ENCODE measurements around the gene ABLIM3.

The ABLIM3 gene

GRCh38 chr5:149150457-149150856, 9.2 kb downstream of the ABLIM3 start:
- Histone ChIP-seq H3K27ac (ENCODE audit: low read depth, low read length) (no peak overlapping the region), H3K9me3 (ENCODE audit: insufficient read depth, low read depth, low read length) (no peaks in the 10 kb centered on the region), H3K27me3 (ENCODE audit: insufficient read depth, low read length) (no peaks in the 10 kb centered on the region), H3K9ac (ENCODE audit: low read depth, low read length) (no peak overlapping the region), H3K4me1 (ENCODE audit: insufficient read depth, low read length) (peaks cover 6% of the 10 kb centered on the region; the same call in 1 of the 2 replicates), H3K4me3 (ENCODE audit: low read length) (no peak overlapping the region), H3K36me3 (ENCODE audit: insufficient read depth, low read length) (no peaks in the 10 kb centered on the region)
- 89% methylated on average over 5 of the region's 5 CpGs for WGBS

DNA sequence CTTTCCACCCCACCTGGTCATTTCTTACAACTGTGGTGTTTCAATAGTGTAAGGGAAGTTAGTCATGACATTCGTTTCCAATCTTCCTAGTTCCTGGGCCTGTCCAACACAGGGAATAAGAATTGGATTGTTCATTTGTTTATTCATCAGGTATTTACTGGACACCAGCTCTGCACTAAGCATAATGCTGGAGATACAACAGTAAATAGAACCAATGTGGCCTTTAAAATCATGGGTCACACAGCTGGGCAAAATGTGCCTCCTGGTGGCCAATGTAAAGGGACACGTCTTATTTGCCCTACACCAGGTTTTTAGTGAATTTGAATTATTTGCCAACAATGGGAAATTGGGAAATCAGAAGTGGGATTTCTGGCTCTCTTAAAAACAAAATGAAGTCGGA, 10.4 kb downstream of the ABLIM3 start:
- H3K27ac ChIP-seq (ENCODE audit: low read depth, low read length): no peak overlapping the region
- H3K9me3 ChIP-seq (ENCODE audit: insufficient read depth, low read depth, low read length): no peaks in the 10 kb centered on the region
- no peak overlapping the region for H3K4me3 ChIP-seq (ENCODE audit: low read length)
- H3K9ac ChIP-seq (ENCODE audit: low read depth, low read length): no peak overlapping the region
- H3K36me3 ChIP-seq (ENCODE audit: insufficient read depth, low read length): no peaks in the 10 kb centered on the region
- H3K4me1 ChIP-seq (ENCODE audit: insufficient read depth, low read length): peaks cover 6% of the 10 kb centered on the region; the same call in 1 of the 2 replicates
- no peaks in the 10 kb centered on the region for H3K27me3 ChIP-seq (ENCODE audit: insufficient read depth, low read length)
- 85% methylated on average over 2 of the region's 3 CpGs for WGBS

GRCh38 chr5:149152317-149152746, 11.0 kb downstream of the ABLIM3 start:
- H3K9me3 ChIP-seq (ENCODE audit: insufficient read depth, low read depth, low read length): no peaks in the 10 kb centered on the region
- H3K36me3 ChIP-seq (ENCODE audit: insufficient read depth, low read length): no peaks in the 10 kb centered on the region
- WGBS: 83% methylated on average over 2 of the region's 2 CpGs
- no peaks in the 10 kb centered on the region for H3K27me3 ChIP-seq (ENCODE audit: insufficient read depth, low read length)
- peaks cover 6% of the 10 kb centered on the region; the same call in 1 of the 2 replicates for H3K4me1 ChIP-seq (ENCODE audit: insufficient read depth, low read length)
- H3K4me3 ChIP-seq (ENCODE audit: low read length): no peak overlapping the region
- H3K9ac ChIP-seq (ENCODE audit: low read depth, low read length): no peak overlapping the region
- no peak overlapping the region for H3K27ac ChIP-seq (ENCODE audit: low read depth, low read length)

DNA sequence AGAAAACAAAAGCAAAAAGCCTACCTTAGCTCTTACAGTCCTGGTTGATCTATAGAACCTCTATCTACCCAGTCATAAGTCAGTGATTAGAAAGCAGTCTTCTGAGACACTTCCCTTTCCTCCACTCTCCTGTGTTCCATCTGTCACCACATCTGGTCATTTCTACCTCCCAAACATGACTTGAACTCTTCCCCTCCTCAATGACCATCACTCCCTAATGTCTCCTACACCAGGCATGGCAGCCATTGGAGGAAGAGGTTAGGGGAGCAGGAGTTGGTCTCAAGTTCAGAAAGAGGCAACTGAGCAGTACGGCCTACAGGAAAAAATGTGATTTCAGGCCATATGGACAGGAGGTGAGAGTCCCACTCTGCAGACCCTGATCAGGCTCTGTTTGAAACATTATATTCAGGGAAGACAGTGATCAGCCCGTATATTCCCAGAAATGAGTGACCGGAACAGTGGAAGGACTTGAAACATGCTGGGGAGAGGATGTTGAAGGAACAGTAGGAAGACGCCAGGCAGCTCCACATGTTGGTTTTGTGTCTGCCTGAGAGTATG, 12.0 kb downstream of the ABLIM3 start:
- no peak overlapping the region for H3K4me3 ChIP-seq (ENCODE audit: low read length)
- H3K27ac ChIP-seq (ENCODE audit: low read depth, low read length): no peak overlapping the region
- no peak overlapping the region for H3K9ac ChIP-seq (ENCODE audit: low read depth, low read length)
- no peaks in the 10 kb centered on the region for H3K27me3 ChIP-seq (ENCODE audit: insufficient read depth, low read length)
- peaks cover 6% of the 10 kb centered on the region; the same call in 1 of the 2 replicates for H3K4me1 ChIP-seq (ENCODE audit: insufficient read depth, low read length)
- 92% methylated on average over 4 of the region's 4 CpGs for WGBS
- no peaks in the 10 kb centered on the region for H3K36me3 ChIP-seq (ENCODE audit: insufficient read depth, low read length)
- no peaks in the 10 kb centered on the region for H3K9me3 ChIP-seq (ENCODE audit: insufficient read depth, low read depth, low read length)

DNA sequence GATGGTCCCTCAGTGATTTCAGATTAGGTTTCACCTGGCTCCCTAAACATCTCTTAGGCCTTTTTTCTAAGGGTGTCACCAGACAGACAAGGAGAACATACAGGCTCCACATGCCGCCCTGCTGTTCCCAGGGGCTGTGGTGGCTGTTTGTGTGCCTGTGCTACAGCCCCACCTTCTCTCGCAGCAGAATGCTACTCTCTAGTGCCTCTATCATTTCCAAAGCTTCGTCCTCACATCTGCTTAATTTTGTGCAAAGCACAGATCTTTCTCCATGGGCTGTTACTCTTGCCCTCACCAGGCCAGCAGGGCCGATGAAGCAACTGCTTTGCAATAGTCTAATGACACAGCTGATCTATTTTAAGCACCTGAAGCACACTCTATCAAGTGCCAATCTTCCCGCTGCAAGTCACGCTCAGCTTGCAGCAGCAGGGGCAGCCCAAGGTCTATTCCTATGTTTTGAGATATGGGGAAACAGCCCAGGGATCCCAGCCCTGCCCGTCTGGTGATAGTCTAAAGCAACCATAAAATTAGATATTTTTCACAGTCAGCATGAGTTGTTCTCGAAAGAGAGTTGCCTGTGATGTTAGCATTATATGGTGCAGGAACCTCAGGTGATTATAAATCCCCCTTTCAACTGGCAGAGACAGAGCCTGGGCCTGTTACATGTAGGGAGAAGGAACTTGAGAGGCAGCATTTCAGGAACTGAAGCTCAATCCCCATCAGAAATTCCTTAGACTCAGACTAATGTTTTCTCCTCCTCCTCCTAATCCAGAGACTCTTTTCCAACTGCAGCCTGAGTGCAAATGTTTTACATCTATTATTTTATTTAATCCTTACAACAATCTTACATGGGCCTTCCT, 12.7 kb downstream of the ABLIM3 start:
- H3K36me3 ChIP-seq (ENCODE audit: insufficient read depth, low read length): no peaks in the 10 kb centered on the region
- WGBS: 92% methylated on average over 8 of the region's 8 CpGs
- H3K4me3 ChIP-seq (ENCODE audit: low read length): no peak overlapping the region
- H3K4me1 ChIP-seq (ENCODE audit: insufficient read depth, low read length): peaks cover 6% of the 10 kb centered on the region; the same call in 1 of the 2 replicates
- no peaks in the 10 kb centered on the region for H3K9me3 ChIP-seq (ENCODE audit: insufficient read depth, low read depth, low read length)
- no peaks in the 10 kb centered on the region for H3K27me3 ChIP-seq (ENCODE audit: insufficient read depth, low read length)
- H3K9ac ChIP-seq (ENCODE audit: low read depth, low read length): no peak overlapping the region
- H3K27ac ChIP-seq (ENCODE audit: low read depth, low read length): no peak overlapping the region

DNA sequence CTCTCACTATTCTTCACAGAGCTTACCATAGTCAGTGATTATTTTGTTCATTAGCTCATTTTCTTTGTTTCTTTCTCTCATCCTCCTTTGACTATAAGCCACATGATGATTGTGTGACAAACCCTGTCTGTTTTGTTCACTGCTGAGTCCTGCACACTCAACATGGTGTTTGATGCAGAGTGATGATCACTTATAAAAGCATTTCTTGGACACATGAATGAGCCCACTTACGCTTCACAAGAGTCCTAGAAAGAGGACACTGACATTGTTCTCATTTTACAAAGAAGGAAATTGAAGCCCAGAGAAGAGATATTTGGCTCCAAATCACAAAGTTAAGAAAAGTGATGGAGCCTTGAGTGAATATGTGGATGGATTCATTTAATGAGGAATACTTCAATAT, 13.4 kb downstream of the ABLIM3 start:
- Histone ChIP-seq H3K9ac (ENCODE audit: low read depth, low read length) (no peak overlapping the region), H3K27me3 (ENCODE audit: insufficient read depth, low read length) (no peaks in the 10 kb centered on the region), H3K4me1 (ENCODE audit: insufficient read depth, low read length) (peaks cover 6% of the 10 kb centered on the region; the same call in 1 of the 2 replicates), H3K9me3 (ENCODE audit: insufficient read depth, low read depth, low read length) (no peaks in the 10 kb centered on the region), H3K36me3 (ENCODE audit: insufficient read depth, low read length) (no peaks in the 10 kb centered on the region), H3K4me3 (ENCODE audit: low read length) (no peak overlapping the region), H3K27ac (ENCODE audit: low read depth, low read length) (no peak overlapping the region)
- 88% methylated on average over 1 of the region's 1 CpG for WGBS

DNA sequence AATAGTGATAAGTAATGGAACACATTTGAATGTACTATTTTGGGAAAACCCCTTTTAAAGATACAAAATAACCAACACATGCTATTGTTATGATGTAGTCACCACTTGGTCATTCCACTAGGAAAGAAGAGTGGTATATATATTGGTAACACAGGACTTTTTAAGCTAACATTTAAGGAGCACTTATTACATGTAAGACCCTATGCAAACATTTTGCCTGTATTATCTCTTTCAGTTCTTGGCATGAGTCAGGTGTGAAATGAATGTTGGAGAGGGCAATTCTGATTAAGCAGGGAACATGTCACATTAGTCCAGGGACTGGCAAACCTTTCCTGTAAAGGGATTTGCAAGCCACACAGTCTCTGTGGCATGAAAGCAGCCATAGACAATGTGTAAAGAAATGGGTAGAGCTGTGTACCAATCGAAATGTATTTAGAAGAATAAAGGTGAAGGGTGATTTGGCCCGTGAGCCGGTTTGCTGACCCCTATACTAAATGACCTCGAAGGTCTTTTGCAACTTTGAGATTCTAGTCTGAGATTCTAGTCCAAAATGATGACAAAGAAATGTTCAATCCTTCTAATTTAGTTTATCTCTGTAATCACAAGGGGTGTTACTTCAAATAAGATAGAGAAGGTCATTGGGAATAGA, 15.3 kb downstream of the ABLIM3 start:
- H3K27ac ChIP-seq (ENCODE audit: low read depth, low read length): no peak overlapping the region
- peaks cover 6% of the 10 kb centered on the region; the same call in 1 of the 2 replicates for H3K4me1 ChIP-seq (ENCODE audit: insufficient read depth, low read length)
- WGBS: 96% methylated on average over 4 of the region's 4 CpGs
- H3K4me3 ChIP-seq (ENCODE audit: low read length): no peak overlapping the region
- H3K36me3 ChIP-seq (ENCODE audit: insufficient read depth, low read length): no peaks in the 10 kb centered on the region
- no peaks in the 10 kb centered on the region for H3K9me3 ChIP-seq (ENCODE audit: insufficient read depth, low read depth, low read length)
- H3K9ac ChIP-seq (ENCODE audit: low read depth, low read length): no peak overlapping the region
- H3K27me3 ChIP-seq (ENCODE audit: insufficient read depth, low read length): no peaks in the 10 kb centered on the region

DNA sequence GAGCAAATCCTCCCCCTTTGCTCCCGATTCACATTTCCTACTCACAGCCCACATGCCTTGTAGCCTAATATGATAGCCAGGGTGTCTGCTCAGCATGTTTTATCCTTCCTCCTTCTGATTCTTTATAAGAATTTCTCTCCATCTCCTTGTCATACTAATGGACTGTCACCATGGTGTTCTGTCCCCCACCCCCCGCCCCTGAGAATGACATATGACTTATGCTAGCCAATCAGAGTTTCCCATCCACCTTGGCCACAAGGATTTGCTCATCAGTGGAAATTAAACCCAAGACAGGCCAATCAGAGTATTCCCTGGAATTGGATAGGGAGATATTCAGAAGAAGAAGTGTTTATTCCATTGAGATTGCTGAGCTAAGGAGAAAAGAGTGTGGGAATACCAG, 16.0 kb downstream of the ABLIM3 start:
- 89% methylated on average over 1 of the region's 2 CpGs for WGBS
- H3K9ac ChIP-seq (ENCODE audit: low read depth, low read length): no peak overlapping the region
- no peaks in the 10 kb centered on the region for H3K27me3 ChIP-seq (ENCODE audit: insufficient read depth, low read length)
- H3K4me3 ChIP-seq (ENCODE audit: low read length): no peak overlapping the region
- H3K9me3 ChIP-seq (ENCODE audit: insufficient read depth, low read depth, low read length): no peaks in the 10 kb centered on the region
- H3K27ac ChIP-seq (ENCODE audit: low read depth, low read length): no peak overlapping the region
- peaks cover 2% of the 10 kb centered on the region; the same call in 1 of the 2 replicates for H3K4me1 ChIP-seq (ENCODE audit: insufficient read depth, low read length)
- H3K36me3 ChIP-seq (ENCODE audit: insufficient read depth, low read length): no peaks in the 10 kb centered on the region

- Histone ChIP-seq H3K9ac (ENCODE audit: low read depth, low read length) (no peak overlapping the region), H3K9me3 (ENCODE audit: insufficient read depth, low read depth, low read length) (no peaks in the 10 kb centered on the region), H3K36me3 (ENCODE audit: insufficient read depth, low read length) (no peaks in the 10 kb centered on the region), H3K27me3 (ENCODE audit: insufficient read depth, low read length) (no peaks in the 10 kb centered on the region), H3K4me1 (ENCODE audit: insufficient read depth, low read length) (no peaks in the 10 kb centered on the region), H3K27ac (ENCODE audit: low read depth, low read length) (no peak overlapping the region), H3K4me3 (ENCODE audit: low read length) (no peak overlapping the region)
- whole genome bisulfite sequencing: 93% methylated on average over 2 of the region's 3 CpGs
These were observed 19.0 kb downstream of the ABLIM3 start for GRCh38 chr5:149160291-149160787.

DNA sequence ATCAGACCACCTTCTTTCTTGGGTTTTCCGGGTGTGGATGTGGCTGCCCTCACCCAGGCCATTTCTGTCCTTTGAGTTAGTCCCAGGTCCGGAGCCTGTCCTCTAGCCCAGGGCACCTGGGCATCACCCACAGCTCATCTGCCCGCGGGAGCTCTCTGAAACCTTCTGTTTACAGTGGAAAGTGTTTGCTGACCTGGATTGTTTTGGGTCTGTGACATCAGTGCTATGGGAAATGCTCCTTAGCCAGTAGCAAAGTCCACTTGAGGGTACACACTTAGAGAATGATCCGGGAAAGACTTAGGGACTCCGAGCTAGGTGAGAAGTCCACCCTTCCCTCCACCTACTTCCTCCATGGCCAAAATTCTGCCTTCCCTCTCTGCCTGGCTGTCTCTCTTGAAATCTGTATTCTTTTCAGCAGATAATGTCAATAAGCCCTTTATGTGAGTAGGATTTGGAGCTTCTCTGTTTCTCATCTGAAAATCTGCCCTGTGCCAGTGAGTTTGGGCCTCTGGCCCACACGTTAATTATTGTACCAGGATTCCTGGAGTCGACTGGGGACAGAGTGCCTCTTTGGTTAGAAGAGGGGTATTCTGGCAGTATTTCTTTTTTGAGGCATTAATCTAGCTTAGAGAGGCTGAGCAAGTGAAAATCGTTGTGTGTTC, 19.9 kb downstream of the ABLIM3 start:
- Histone ChIP-seq H3K9me3 (ENCODE audit: insufficient read depth, low read depth, low read length) (no peaks in the 10 kb centered on the region), H3K27ac (ENCODE audit: low read depth, low read length) (no peak overlapping the region), H3K36me3 (ENCODE audit: insufficient read depth, low read length) (no peaks in the 10 kb centered on the region), H3K9ac (ENCODE audit: low read depth, low read length) (no peak overlapping the region), H3K27me3 (ENCODE audit: insufficient read depth, low read length) (no peaks in the 10 kb centered on the region), H3K4me1 (ENCODE audit: insufficient read depth, low read length) (no peaks in the 10 kb centered on the region), H3K4me3 (ENCODE audit: low read length) (no peak overlapping the region)
- WGBS: 94% methylated on average over 9 of the region's 9 CpGs
